K562 (cell line): ENCODE data around the gene EAF1. TPM values are rescaled to one million over a fixed set of nuclear protein-coding genes. Genes with fewer than 3 reads are reported as not detected.

Experiments
- ADNP ChIP-seq: fragments of 200-800 bp; sonication (Bioruptor generic); IDR thresholded peaks from 2 replicates; pipeline ENCODE4 v1.6.1; 2016; ENCODE audit warnings: missing genetic modification characterization, missing compliant biosample characterization
- CSDE1 ChIP-seq, 2 experiments: fragments of 450-650 bp; IDR thresholded peaks; 2 replicates each; pipeline ENCODE4 v1.6.1; 2016; ENCODE audit warnings: mild to moderate bottlenecking in 1 of 2
- HMGXB4 ChIP-seq: sonication (generic); formaldehyde crosslinking; IDR thresholded peaks from 2 replicates; pipeline ENCODE4 v1.8.1; 2023; ENCODE audit warnings: mild to moderate bottlenecking, missing genetic modification reagents
- LCOR ChIP-seq: sonication (generic); formaldehyde crosslinking; IDR thresholded peaks from 2 replicates; pipeline ENCODE4 v1.8.0; 2022; ENCODE audit warnings: mild to moderate bottlenecking, missing genetic modification reagents
- NFIC ChIP-seq: fragments of 450-650 bp; IDR thresholded peaks from 2 replicates; pipeline ENCODE4 v1.6.1; 2017; ENCODE audit warnings: mild to moderate bottlenecking, inconsistent platforms
- ZNF561 ChIP-seq: fragments of 450-650 bp; formaldehyde crosslinking; conservative IDR thresholded peaks from 2 replicates; pipeline ENCODE4 v1.4.0; 2020; ENCODE audit warnings: mild to moderate bottlenecking, moderate library complexity
- polyA plus RNA-seq, 8 experiments: library from polyadenylated mRNA; depleted of rRNA in 4 of 8; stranded (reverse) in 5 of 8; unstranded in 3 of 8; fragments of >200 nt; fragmentation: Nextera tagmentation in 2 of 8; fragmentation: Illumina TruSeq in 1 of 8; extraction: Ambion mirVana in 2 of 8; extraction: Trizol in 1 of 8; gene quantifications; 2 replicates each; pipeline versions ENCODE4 v1.2.1 to v1.2.3, GENCODE V29; 2011 to 2014; ENCODE audit warnings: inconsistent platforms in 1 of 8, missing spikeins in 1 of 8
- total RNA-seq, 7 experiments: library from RNA; depleted of rRNA in 6 of 7; stranded (reverse); fragments of >200 nt in 6 of 7; fragmentation: Illumina TruSeq in 2 of 7; extraction: Trizol in 2 of 7; gene quantifications; 2 replicates each; pipeline versions ENCODE4 v1.2.1 to v1.2.3, GENCODE V29; 2011 to 2021; ENCODE audit warnings: low replicate concordance in 1 of 7
- TF ChIP-seq, protein P1 (sequence below): fragments of 450-650 bp; IDR thresholded peaks from 2 replicates; pipeline ENCODE4 v1.7.1; 2018; ENCODE audit warnings: mild to moderate bottlenecking, low read depth; ENCODE audit not compliant: partially characterized antibody

EAF1 gene
- total and polyA plus RNA-seq, 9 of the 15 experiments (the other 6 are each of a cell fraction or from before 2014, with no cell fraction given): 7.0 to 26.8 (median 20.4) TPM

DNA sequence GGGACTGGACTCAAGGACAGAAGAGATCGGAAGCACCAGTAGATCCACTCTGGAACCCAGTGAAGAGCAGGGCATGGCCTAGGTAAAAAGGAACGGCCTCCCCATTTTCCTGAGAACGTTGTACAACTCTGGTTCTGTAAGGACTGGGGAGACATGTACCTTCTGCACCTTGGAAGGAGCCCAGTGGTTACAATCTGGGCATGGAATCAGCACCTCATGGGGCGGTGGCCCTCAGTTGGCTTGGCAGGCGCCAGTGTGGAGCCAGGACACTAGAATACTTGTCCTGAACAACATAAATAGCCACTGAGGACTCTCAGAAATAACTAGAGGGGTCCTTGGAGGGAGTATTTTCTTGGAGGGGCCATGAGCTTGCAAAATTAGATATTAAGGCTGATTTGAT, 25.6 kb downstream of the EAF1 start (continued):
- TF ChIP-seq ADNP (tag) (no peak), ZNF561 (no peak), HMGXB4 (CRISPR knock-in tag) (no peak), NFIC (no peak), CSDE1 (IDR thresholded peaks at IDR 0.05) (no peak), LCOR (CRISPR knock-in tag) (no peak)
- TF ChIP-seq, protein P1, sequence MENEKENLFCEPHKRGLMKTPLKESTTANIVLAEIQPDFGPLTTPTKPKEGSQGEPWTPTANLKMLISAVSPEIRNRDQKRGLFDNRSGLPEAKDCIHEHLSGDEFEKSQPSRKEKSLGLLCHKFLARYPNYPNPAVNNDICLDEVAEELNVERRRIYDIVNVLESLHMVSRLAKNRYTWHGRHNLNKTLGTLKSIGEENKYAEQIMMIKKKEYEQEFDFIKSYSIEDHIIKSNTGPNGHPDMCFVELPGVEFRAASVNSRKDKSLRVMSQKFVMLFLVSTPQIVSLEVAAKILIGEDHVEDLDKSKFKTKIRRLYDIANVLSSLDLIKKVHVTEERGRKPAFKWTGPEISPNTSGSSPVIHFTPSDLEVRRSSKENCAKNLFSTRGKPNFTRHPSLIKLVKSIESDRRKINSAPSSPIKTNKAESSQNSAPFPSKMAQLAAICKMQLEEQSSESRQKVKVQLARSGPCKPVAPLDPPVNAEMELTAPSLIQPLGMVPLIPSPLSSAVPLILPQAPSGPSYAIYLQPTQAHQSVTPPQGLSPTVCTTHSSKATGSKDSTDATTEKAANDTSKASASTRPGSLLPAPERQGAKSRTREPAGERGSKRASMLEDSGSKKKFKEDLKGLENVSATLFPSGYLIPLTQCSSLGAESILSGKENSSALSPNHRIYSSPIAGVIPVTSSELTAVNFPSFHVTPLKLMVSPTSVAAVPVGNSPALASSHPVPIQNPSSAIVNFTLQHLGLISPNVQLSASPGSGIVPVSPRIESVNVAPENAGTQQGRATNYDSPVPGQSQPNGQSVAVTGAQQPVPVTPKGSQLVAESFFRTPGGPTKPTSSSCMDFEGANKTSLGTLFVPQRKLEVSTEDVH: no peak
